HG03103 (cell line): ENCODE data around the gene SNX2.
A peak's percentile ranks its signal among the peaks of the same experiment; 100 is the strongest.
"Not testable (repeated sequence)": the region's sequence is repeated elsewhere in the genome, so short reads cannot be mapped to it uniquely, and the experiment has no call there.

Experiments used
- ATAC-seq: cut with Tn5 transposase; IDR thresholded peaks from one replicate; pipeline ENCODE4 v1.9.1; 2021; ENCODE audit warnings: low read depth; ENCODE audit not compliant: unreplicated experiment

SNX2 gene, protein sequence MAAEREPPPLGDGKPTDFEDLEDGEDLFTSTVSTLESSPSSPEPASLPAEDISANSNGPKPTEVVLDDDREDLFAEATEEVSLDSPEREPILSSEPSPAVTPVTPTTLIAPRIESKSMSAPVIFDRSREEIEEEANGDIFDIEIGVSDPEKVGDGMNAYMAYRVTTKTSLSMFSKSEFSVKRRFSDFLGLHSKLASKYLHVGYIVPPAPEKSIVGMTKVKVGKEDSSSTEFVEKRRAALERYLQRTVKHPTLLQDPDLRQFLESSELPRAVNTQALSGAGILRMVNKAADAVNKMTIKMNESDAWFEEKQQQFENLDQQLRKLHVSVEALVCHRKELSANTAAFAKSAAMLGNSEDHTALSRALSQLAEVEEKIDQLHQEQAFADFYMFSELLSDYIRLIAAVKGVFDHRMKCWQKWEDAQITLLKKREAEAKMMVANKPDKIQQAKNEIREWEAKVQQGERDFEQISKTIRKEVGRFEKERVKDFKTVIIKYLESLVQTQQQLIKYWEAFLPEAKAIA

DNA sequence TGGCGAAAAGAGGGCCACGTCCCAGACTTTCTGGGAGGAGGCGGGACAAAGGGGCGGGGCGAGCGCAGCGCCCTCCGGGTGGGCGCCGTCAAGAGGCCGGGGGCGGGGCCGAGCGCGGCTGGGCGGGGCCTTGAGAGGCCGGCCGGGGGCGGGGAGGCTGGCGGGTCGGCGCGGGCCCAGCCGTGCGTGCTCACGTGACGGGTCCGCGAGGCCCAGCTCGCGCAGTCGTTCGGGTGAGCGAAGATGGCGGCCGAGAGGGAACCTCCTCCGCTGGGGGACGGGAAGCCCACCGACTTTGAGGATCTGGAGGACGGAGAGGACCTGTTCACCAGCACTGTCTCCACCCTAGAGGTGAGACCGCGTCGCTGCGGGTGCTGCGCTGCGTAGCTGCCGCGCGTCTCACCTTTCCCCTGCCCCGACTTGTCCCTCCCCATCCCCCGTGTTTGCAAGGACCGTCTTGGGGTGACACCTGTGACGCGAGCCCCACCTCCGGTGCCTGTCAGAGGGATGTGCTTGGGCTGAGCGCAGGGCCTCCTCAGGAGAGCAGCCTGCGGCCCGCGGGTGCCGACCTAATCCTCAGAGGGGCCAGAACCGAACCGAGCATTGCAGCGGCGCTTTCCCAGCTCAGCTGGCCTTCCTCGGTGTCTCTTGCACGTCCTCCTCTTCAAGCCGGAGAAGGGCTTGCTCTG is at the start of gene SNX2:
Gene SNX2, plus strand, starts transcription at position 220 of the 689 bp plus-strand sequence. Its CDS starts 24 bp downstream, at position 244.
- peak; percentile 83 for ATAC-seq

DNA sequence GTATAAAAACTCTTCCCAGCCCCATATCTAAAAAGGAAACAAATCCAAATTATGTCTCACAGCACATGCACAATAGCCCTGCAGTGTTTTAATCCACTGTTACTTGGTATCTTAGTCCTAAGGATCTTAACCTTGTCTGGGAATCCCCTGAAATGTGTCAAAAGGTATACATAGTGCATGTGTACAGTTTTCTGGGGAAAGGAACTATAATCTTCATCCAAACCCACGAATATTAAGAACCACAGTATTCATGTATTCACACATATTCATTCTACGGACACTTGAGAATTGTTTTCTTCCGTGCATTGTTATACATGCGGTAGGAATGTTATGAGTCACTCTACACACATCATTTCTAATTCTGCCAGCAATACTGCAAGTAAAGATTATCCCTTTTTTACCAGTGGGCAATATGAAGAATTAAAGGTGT is 47.8 kb upstream of the SNX2 start:
- ATAC-seq: peak; percentile 50

DNA sequence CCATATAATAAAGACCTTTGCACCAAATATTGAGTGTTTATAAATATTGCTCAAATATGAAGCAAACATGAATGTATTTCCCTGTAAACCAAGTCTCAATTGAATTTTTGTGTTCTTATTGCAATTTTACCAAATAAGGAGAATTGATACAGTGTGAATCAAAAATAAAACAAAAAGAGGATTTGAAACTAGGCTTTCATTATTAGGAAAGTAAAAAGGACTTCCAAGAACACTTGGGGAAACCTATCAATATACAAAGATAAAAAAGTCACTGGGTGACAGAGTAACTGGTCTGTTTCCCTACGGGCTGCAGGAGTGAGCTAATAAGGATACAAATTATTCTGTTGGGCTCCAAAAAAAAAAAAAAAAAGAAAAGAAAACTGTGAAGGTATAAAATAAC is 44.8 kb upstream of the SNX2 start:
- ATAC-seq: no peak

DNA sequence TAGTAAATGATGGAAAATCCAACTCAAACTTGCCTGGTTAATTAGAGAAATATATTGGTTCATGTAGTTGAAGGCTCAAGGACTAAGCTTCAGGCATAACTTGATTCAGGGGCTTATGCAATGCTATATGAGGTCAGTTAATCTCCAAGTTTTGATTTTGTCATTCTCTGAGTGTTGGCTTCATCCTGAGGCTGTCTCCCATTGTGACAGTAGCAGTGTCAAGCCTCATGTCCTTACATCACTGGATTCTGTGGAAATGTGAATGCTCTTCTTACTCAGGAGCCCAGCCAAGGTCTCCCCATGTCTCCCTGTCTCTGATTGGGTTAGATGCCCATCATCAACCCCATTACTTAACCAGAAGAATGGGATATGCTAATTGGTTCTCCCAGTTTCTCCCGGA is 44.4 kb upstream of the SNX2 start:
- ATAC-seq: no peak

DNA sequence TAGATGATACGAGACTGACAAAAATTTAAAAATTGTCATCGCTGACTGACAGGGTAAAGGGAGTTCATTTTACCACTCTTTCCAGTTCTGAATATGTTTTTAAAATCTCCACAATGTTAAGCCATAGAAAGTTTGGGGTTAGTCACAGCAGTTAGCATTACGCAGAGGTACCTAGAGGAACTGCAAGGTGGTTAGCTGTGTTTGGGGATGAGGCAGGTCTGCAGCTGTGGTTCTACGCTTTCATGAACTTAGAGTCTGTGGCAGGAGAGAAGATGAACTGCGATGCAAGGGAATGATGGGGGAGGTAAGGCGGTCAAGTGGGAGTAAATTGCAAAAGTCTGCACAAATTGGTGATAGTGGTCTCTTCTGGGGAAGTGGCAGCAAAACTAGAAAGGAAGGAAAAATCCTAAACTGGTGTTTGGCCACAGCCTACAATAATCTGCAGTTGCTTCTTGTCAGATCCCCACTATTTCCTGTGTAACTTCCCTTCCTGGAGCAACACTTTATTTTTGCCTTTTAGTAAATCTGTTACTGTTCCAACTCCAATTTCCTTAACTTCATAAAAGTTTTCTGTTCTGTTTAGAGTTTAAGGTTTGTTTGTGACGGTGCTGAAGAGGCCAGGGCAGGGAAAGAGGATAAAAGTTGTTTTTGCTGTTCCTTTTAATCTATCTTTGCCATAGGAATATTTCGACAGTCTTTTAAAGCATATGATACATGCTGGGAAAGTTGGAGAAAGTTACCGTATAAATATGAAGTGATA is 38.6 kb upstream of the SNX2 start:
- ATAC-seq: peak; percentile 90

DNA sequence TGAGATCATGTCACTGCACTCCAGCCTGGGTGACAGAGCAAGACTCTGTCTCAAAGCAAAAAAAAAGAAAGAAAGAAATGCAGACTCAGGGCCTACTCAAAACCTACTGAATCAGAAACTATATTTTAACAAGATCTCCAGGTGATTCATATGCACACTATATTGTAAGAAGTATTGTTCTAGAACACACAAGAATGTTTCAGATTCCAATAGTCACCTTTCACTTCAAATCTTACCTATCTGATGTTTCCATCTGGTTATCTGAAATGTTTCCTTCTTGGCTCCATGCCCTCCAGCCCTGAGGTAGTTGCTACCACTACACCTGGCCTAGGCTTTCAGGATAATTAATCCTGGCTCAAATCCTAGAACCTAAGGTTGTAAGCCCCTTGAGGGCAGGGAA is 36.8 kb upstream of the SNX2 start:
- ATAC-seq: no peak

DNA sequence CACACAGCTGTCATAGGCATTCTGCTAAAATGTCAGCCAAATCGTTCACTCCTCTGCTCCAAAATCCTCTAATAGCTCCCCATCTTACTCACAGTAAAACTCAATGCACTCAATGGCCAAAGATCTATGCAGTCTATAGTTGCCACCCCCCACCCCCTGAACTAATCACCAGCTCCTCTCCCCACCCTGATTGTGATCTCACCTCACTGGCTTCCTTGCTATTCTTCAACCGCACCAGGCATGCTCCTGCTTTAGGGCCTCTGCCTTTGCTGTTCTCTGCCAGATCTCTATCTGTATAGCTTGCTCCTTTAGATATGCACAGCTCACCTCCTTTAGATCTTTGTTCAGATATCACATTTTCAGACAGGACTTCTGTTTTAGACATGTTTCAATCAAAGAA is 33.2 kb upstream of the SNX2 start:
- ATAC-seq: no peak

DNA sequence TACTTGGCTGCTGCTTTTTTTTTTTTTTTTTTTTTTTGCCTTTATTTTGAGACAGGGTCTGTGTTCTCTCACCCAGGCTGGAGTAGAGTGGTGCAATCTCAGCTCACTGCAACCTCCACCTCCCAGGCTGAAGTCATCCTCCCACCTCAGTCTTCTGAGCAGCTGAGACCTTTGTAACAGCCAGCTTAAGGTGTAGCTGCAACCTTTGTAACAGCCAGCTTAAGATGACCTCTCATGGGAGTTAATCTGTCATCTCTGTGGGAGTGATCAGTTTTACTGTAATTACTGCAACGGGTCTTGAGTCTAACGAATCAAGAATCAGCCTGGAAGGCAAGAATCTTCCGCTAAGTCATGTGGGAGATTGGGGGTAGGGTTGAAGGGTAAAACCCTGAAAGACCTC is 31.6 kb upstream of the SNX2 start:
- ATAC-seq: no peak

DNA sequence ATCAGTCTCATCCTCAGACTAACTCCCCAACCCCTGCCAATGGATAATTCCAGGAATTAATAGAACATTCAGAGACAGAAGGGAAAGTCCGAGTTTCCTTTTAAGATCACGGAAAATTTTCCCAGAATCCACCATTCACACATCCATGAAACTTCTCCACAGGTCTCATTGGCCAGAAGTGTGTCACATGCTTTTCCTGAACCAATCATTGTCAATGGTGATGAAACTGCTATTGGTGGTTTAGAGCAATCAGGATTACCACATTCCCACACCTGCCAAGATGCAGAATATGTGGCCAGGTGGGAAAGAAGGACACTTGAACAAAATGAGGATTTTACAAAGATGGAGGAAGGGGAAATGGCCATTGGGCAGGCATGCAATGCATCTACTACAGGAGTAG is 29.3 kb upstream of the SNX2 start:
- ATAC-seq: no peak

DNA sequence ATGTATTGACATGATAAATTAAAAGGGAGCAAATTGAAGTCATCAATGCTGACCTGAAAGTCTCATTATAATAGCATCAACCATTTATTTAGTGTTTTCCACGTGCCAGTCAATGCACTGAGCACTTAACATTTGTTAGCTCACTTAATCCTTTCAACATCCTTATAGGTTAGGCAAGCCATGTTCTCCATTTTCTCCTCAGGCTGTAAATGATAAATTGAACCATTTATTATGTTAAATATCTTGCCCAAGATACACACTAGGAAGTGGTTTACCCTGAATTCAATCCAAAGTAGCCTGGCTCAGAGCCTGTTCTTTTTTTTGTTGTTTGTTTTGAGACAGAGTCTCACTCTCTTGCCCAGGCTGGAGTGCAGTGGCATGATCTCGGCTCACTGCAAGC is 25.0 kb upstream of the SNX2 start:
- no peak for ATAC-seq

DNA sequence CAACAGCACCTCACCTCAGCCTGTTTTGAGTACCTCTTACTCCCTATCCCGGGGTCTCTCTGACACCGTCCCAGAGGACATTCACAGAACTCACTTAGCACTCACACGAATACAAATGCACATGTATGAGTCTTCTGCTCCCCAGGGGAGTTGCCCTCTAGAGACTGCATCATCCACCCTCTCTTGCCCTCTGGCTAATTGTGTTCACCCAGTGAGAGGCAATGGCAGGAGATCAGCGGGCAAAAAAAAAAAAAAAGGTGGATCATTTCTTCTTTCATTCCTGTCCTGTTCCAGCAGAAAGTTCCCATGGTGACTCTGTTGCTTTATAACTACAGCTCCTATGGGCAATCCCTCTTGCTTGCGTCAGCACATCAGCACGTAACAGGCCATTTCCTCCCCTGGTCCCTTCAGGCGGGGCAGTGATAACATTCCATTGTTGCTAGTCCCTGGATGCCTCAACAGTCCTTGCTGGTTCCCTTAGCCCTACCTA is 23.5 kb upstream of the SNX2 start:
- no peak for ATAC-seq

DNA sequence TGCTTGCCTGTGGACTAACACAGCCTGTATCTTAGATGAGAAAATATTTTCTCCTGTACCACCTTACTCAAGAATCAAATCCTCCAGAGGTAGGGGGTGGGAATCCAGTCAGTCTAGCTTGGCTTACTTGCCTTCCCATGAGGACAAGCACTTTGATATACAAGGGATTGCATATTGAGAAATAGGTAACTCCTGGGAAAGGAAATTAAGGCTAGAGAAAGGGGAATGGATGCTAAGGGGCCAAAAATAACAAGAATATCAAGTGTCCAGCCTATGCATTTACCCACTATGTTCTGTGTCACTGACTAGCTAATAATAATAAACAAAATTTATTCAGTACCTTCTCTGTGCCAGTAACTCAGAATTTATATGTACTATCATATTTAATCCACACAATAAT is 21.4 kb upstream of the SNX2 start:
- no peak for ATAC-seq

DNA sequence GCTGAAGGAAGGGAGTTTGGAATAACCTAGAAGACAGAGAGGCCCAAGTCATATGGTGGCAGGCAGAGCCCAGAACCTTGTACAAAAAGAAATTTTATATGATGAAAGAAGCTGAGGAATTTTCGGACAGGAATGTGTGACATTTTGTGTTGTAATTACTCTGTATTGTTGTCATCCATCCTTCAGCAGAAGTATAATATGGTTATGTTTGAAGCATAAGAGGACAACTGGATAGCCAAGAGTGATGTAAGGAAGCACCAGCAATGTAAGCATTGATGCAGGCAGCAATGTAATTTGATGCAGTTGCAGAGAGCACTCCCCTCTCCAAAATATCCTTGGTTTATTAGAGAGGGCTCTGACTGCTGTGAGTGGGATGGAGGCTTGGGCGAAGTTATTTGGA is 19.1 kb upstream of the SNX2 start:
- ATAC-seq: no peak

DNA sequence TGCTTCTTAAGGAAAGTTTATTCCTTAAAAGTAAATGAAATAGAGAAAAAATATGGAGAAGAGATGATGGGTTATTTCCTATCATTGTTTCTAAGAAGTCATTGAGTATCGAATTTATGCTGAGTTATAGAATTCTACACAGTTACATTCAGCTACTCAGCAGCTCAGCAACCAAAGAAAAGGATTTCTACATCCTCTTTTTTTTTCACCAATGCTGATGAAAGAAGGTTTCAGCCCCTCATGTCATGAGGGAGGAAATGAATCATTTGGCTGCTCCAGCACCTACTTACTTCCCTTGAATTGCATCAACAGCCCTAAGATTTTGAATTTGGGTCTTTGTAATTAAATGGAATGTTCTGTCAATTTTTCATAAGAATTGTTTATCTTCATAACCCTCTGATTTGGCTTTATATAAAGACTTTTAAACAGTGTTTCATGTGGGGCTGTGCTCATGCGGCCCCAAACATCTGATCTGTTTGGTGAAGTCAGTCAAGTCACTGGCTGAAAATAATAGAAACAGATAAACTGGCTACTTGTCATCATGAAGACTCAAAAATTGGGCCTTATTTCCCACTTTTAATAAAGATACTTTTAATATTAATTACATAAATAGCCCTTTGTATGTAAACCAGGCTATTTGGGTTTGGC is 18.5 kb upstream of the SNX2 start:
- ATAC-seq: peak; percentile 86

DNA sequence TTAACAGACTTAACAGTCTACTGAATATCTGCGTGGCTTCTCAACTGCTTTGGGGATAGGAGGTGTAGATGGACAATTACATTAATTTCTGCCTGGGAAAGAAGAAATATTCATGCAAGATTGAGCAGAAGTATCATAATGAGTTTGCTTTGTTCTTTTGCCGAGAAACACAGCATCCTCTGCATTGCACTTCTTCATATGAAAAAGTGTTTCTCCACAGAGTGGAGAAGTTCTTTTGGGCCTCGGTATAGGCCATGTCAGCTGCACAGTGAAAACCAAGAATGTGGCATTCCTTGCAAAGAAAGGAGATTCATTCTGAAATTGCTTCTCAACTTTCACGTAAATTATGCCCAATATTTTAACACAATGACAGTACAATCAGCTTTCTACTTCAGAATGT is 17.6 kb upstream of the SNX2 start:
- peak; percentile 59 for ATAC-seq

DNA sequence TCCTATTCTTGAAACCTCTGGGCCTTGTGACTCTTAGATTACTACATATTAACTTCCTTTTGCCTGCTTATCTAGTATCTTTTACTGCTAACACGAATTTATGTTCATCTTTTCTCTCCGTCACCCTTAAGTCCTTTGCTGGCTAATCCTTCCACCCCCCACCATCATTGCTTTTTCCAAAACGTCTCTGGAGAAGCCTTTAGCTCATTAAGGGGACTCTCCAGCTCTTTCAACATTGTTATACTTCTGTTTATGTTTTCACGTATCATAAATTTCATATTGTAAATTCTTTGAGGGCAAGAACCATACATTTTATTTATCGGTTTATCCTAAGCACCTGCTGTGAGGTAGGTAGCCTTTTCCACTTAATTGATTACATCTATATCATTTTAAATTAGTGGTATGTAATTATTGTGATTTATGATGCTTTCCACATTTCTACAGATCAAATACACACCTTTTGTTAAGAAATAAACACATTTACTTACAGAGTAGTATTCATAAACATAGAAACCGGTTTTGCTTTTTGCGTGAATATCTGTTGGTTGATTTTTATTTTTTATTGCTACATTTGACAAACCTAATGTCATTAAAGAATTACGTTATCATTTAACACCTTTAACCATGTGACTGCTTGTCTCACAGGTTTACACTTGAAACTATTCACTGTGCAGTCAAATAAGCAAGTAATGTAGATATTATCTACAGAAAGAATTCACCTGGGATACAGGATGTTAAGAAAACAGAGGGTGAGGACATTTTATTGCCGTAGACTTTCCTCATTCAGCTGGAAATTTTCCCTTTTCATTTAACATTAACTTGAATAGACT is 15.4 kb upstream of the SNX2 start:
- ATAC-seq: no peak

DNA sequence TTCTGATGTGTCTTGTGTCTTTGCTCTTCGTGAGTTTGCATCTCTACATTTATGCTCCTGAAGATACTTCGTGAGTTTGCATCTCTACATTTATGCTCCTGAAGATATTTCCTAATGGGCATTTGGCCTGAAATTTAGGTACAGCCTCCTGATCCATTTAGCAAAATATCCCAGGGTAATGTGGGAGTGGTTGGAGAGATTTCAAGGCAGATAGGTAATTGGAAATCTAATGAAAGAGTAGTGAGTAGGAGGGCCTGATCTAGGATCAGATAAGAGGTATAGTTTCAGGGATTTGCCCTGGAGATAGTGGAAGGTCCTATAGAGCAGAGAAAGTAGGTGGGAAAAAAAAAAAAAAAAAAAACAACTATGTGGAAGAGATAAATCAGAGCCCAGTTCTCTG is 14.6 kb upstream of the SNX2 start:
- no peak for ATAC-seq

DNA sequence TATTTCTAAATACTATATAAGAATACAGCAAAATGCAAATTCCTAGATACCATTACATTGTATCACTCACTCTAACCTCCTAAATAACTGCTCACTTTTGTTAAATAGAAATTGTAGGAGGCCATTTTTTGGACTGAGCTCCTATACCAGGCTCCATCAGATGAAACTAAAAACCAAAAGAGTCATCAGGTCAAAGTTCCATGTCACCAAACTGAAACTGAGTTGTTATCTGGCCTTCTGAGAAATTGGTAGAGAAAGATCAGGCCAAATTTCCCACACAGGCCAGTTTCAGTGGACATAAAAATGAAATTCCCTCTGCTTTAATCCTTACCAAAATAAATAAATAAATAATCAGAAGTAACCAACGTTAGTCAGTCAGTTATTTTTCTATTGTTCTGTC is 13.8 kb upstream of the SNX2 start:
- no peak for ATAC-seq

DNA sequence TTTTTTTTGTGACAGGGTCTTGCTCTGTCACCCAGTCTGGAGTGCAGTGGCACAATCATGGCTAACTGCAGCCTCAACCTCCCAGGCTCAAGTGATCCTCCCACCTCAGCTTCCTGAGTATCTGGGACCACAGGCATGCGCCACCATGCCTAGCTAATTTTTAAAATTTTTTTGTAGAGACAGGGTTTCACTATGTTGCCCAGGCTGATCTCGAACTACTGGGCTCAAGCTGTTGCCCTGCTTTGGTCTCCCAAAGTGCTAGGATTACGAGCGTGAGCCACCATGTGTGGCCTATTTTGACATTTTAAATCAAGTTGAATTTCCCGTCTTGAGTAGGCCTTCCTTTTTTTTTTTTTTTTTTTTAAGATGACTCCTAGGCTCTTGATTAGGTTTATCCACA is 13.0 kb upstream of the SNX2 start:
- ATAC-seq: not testable (repeated sequence)

DNA sequence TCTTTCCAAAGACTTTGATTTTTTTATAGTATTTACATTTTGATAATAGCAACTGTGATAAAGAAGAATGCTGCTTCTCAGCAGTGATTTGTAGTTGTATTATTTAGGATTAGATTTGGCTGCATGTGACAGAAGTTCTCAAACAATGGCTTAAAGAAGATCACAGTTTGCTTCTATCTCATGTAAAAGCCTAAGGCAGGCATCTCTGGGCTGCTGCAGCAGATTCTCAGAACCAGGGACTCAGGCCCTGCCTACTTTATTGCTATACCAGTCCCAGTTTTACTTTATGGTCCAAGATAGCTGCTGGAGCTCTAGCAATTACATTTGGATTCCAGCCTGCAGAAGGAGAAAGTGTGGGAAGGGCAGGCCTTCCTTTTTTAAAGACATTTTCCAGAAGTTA is 8.8 kb upstream of the SNX2 start:
- ATAC-seq: no peak
